GM19328 (cell line): Measurements from ENCODE around the gene UBALD1.

Experiments used
- ATAC-seq: cut with Tn5 transposase; IDR thresholded peaks from one replicate; pipeline ENCODE4 v1.9.1; 2021; ENCODE audit warnings: mild to moderate bottlenecking, moderate library complexity; ENCODE audit not compliant: unreplicated experiment

Gene UBALD1

GRCh38 chr16:4561596-4561995, 53.1 kb downstream of the UBALD1 start:
- no peak for ATAC-seq
